HFF-Myc (cell line): ENCODE data around the gene NOL12.
A peak's percentile ranks its signal among the peaks of the same experiment; 100 is the strongest.
"Not testable (repeated sequence)": the region's sequence is repeated elsewhere in the genome, so short reads cannot be mapped to it uniquely, and the experiment has no call there.

Experiments used
- DNase-seq: peaks from one replicate; pipeline ENCODE4 v3.0.0-alpha.2; 2011; ENCODE audit warnings: low read depth; ENCODE audit errors: extremely low read depth
- H3K4me3 ChIP-seq: replicated peaks from 2 replicates; pipeline ENCODE4 v1.5.1; 2011; ENCODE audit warnings: low read depth, mild to moderate bottlenecking, control low read depth, low read length
- TF ChIP-seq, protein P1 (sequence below): IDR thresholded peaks from 2 replicates; pipeline ENCODE4 v1.5.1; 2012; ENCODE audit warnings: mild to moderate bottlenecking, low read depth, low read length, control low read depth; ENCODE audit errors: missing control alignments

Gene NOL12

DNA sequence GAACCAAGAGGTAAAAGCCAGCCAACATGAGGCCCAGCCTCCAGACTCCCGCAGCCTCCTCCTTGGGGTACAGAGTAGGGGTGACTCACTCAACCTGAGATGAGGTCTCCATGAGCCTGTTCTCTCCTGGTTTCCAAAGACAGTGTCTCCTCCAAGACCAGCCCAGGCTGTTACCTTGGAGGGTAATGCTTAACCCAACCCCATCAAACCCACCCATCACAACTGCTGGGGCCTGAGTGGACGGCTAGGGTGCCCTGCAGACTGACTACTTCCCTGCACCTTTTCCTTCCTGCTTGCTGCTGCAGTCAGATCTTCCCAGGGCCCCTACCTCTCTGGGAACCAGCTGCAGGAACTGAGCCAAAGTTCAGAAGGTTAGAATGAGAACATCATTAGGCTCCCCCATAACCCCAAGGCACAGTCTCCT is 5.1 kb upstream of the NOL12 start:
- H3K4me3 ChIP-seq = no peak overlapping the region
- TF ChIP-seq, protein P1, sequence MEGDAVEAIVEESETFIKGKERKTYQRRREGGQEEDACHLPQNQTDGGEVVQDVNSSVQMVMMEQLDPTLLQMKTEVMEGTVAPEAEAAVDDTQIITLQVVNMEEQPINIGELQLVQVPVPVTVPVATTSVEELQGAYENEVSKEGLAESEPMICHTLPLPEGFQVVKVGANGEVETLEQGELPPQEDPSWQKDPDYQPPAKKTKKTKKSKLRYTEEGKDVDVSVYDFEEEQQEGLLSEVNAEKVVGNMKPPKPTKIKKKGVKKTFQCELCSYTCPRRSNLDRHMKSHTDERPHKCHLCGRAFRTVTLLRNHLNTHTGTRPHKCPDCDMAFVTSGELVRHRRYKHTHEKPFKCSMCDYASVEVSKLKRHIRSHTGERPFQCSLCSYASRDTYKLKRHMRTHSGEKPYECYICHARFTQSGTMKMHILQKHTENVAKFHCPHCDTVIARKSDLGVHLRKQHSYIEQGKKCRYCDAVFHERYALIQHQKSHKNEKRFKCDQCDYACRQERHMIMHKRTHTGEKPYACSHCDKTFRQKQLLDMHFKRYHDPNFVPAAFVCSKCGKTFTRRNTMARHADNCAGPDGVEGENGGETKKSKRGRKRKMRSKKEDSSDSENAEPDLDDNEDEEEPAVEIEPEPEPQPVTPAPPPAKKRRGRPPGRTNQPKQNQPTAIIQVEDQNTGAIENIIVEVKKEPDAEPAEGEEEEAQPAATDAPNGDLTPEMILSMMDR = no peak
- DNase-seq = no peak

DNA sequence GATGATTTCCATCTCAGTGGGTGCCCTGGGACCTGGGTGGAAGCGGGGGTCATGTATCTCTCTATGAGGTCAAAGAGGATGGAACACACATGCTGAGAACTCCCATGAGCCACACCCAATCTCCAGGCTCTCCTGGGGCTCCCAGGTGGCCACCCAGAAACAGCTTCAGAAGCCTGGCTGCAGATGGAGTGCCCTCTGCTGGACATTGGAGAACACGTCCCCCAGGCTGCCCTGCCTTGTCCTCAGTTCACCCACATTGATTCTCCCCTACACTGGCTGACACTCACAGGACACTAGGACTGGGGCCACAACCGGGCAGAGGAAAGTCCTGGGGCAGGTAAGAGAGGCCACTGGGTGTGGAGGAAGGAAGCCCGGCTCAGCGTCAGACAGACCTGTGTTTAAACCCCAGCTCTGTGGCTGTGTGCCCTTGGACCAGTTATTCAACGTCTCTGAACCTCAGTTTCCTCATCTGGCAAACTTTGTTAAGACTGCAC is 4.5 kb upstream of the NOL12 start:
- TF ChIP-seq, protein P1 = peak; percentile 93
- no peak overlapping the region for H3K4me3 ChIP-seq
- no peak for DNase-seq

DNA sequence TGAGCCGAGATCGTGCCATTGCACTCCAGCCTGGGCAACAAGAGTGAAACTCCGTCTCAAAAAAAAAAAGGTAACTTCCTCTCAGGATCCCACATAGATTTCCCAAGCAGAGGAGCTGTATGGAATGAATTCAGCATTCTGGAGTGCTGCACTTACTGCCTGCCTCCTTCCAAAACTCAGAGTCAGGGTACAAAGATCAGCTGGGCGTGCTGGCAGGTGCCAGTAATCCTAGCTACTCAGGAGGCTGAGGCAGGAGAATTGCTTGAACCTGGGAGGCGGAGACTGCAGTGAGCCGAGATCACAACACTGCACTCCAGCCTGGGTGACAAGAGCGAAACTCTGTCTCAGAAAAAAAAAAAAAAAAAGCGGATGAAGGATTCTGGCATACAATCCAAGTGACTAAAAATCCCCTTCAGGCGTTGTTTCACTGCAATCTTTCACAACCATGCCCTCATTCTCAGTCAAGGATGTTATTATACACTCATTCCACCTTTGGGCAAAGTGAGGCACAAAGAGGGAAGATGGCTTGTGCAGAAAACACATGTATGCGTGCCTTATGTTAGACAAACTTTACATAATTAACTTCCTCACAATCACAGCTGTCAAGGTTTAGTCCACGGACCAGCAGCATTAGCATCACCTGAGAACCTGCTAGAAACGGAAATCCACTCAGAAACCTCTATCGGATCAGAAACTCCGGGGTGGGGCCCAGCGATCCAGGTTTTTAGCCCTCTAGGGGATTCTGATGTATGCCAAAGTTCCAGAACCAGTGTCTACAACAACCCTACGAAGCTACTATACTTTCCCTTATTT is 1.1 kb upstream of the NOL12 start:
- TF ChIP-seq, protein P1 = no peak
- no peak overlapping the region for H3K4me3 ChIP-seq

DNA sequence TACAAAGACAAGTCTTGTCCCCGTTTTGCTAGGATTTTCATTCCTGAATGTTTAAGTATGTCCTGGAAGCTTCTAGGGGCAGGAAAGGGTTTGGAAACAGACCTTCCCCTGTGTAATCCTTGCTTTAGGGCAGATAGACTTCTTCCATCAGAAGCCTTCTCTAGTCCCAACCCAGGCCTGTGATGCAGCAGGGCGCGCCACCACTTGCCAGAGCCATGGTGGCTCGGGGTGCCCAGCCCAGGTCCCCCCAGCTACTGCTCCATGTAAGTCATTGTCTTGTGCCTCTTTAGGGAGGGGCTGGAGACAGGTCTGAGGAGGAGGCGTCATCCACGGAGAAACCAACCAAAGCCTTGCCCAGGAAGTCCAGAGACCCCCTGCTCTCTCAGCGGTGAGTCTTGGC is 4.3 kb downstream of the NOL12 start:
- TF ChIP-seq, protein P1 = no peak
- no peak for DNase-seq
- no peak overlapping the region for H3K4me3 ChIP-seq

More for the DNA sequence above, 1.1 kb upstream of the NOL12 start:
- DNase-seq = no peak

DNA sequence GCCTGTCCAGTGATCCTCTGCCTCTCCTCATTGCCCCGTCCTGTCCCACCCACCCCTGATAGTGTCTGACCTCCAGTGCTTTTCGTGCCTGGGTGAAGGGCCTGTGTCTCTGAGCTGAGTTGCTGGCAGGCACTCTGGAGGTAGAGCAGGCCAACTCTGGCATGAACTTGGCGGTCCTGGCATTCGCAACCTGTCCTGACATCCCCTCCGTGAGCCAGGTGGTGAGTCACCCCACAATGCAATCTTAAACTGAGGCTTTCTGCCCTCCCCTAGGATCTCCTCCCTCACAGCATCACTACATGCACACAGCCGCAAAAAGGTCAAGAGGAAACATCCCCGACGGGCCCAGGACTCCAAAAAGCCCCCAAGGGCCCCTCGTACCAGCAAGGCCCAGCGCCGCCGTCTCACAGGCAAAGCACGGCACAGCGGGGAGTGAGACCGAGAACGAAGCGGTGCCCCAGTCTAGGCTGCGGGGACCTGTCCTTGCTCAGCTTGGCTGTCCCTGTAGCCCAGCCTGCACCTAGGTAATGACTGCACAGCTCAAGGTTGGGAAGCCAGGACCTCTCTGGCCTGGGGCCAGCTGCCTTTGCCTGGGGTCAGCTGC is 4.9 kb downstream of the NOL12 start:
- DNase-seq = no peak
- TF ChIP-seq, protein P1 = no peak
- H3K4me3 ChIP-seq = no peak overlapping the region

DNA sequence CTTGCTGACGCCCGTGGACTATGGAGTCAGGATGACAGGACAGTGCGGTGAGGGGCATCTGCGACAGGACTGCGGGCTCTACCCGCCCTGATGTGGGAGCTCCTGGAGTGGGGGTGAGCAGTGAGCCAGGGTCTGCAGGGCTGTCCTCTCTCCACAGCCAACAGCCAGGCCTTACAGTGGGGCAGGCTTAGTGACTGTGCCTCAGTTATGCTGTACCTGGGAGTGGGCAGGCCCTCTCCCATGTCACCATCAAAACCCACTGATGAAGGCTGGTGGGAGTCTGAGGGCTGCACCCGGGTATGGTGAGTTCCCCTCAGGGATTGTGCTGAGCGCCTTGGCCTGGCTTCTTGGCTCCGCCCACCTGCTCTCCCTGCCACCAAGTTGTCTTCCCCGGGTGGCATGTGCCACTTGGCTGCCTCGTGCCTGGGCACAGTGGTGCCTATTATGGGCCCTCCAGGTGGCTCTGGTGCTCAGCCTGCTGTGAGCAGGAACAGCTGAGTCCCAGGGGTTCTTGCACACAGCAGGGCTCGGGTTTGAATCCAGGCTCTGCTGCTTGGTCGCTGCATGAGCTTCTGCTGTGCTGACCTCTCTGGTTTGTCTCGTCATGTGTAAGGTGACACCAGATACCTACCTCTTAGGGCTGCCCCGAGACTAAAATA is 6.6 kb downstream of the NOL12 start:
- DNase-seq = no peak
- no peak overlapping the region for H3K4me3 ChIP-seq
- TF ChIP-seq, protein P1 = no peak

DNA sequence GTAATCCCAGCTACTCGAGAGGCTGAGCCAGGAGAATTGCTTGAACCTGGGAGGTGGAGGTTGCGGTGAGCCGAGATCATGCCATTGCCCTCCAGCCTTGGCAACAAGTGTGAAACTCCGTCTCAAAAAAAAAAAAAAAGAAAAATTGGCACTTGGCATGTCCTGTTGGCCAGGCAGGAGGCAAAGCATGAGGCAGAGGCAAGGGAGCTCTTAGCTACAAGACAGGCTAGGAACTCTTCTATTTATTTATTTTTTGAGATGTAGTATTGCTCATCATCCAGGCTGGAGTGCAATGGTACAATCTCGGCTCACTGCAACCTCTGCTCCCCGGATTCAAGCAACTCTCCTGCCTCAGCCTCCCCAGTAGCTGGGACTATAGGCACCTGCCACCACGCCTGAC is 8.0 kb downstream of the NOL12 start:
- H3K4me3 ChIP-seq, DNase-seq: not testable (repeated sequence)

DNA sequence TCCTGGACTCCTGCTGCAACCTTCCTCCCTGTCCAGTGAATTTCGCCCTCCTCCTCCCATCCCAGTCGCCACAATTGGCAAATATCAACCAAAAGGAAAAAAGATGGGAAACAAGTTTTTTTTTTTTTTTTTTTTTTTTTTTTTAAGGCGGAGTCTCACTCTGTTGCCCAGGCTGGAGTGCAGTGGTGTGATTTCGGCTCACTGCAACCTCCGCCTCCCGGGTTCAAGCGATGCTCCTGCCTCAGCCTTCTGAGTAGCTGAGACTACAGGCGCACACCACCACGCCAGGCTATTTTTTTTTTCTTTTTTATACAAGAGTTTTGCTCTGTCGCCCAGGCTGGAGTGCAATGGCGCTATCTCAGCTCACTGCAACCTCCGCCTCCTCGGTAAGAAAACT is 10.1 kb downstream of the NOL12 start:
- not testable (repeated sequence) for DNase-seq, H3K4me3 ChIP-seq
